SKM-1 (cell line): ENCODE data around the gene LRATD1.
A peak's percentile ranks its signal among the peaks of the same experiment; 100 is the strongest.
"Not testable (repeated sequence)": the region's sequence is repeated elsewhere in the genome, so short reads cannot be mapped to it uniquely, and the experiment has no call there.

Experiments
- DNase-seq: peaks from one replicate; lab custom pipeline; 2025; ENCODE audit not compliant: unreplicated experiment; lab: John Stamatoyannopoulos, UW

The LRATD1 gene

GRCh38 chr2:14632133-14632936, at the start of gene LRATD1:
Gene LRATD1, plus strand, starts transcription at chr2:14632717. Its CDS starts 1,263 bp downstream, at chr2:14633980.
- DNase-seq, result peak; percentile 53

DNA sequence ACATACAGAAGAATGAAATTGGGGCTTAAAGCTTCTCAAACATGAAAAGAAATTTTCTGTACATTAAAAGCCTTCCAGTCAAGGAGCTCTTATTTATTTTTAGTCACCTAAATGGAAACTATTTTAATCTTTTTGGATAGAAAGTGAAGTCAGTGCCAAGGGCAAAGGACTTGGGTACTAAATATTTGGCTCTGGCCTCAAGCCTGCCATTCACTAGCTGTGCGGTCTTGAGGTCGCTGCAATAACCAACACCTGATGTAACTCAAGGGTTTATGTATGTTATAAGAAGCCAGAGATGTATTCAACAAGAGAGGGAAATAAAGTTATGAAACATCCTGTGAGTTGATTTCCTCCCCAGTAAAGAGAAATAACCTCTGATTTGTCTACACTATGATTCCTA, 49.5 kb upstream of the LRATD1 start:
- DNase-seq, result no peak

DNA sequence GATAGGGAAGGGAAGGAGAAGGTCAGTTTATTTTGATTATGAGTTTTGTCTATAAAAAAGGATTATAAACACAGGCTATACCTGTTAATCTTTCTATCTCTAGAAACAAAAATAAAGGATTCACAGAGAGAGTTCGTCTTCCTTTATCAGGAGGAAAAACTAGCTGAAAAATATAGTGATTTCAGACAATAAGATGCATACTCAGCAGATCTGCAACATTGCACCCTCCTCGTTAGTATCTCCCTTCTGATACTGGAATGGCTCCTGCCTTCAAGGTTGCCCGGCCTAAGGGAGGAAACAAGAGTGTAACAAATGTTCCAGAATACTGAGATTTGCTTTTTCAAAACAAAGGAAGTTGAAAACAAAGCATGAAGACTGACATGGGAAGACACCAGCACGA, 48.7 kb upstream of the LRATD1 start:
- DNase-seq, result no peak

GRCh38 chr2:14587119-14587518, 45.4 kb upstream of the LRATD1 start:
- no peak for DNase-seq

- DNase-seq, result no peak
Observed at GRCh38 chr2:14601156-14601770, 31.3 kb upstream of the LRATD1 start.

DNA sequence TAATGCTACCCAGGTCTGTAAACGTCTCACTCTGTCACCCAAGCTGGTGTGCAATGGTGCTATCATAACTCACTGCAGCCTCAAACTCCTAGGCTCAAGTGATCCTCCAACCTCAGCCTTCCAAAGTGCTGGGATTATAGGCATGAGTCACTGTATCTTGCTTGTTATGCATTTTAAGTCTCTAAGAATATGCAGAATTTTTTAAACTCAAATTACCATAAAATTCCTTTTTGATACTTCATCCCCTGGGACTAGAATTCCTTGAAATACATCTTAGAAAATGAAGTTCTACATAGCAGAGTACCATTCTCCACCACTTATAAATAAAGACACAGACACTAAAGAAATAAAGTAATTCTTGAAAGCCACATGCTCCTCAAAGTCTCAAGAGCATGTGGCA, 30.2 kb upstream of the LRATD1 start:
- no peak for DNase-seq

DNA sequence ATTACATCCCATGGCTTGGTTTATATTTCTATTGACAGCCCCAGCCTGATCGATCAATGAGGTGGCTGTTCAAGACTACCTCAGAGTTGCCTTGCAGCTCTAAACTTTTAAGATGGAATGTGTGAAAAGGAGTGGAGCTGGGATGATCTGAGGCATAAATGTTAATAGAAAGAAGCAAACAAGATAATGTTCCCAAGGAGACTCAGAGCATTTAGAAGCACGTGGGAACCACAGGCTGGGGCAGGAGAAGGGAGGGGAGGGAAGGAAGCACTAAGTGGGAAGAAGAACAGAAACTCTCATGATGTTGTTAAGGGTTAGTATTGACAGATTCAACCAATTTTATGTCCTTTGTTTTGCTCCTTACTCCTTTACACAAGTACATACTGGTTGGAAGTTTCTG, 28.8 kb upstream of the LRATD1 start:
- DNase-seq, result no peak

DNA sequence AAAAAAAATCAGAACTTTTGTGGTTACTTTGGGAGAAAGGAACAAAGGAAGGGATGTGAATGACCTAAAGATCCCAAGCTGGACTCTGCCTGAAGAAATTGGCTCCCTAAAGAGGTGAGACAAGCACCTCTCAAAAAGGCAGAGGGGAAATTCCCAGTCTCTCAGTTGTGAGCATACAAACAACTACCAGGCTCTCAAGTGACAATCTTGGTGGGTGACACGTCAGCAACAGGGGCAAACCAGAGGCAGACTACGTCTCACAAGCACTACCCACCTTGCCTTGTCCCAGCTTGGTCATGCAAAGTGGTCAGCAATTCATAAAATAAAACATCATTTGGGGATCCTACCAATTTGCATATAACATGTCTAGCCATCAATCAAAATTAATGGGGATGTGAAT, 24.3 kb upstream of the LRATD1 start:
- DNase-seq, result no peak

- DNase-seq, result no peak
Observed at GRCh38 chr2:14614017-14614416, 18.5 kb upstream of the LRATD1 start.

GRCh38 chr2:14615121-14615520, 17.4 kb upstream of the LRATD1 start:
- DNase-seq, result no peak

DNA sequence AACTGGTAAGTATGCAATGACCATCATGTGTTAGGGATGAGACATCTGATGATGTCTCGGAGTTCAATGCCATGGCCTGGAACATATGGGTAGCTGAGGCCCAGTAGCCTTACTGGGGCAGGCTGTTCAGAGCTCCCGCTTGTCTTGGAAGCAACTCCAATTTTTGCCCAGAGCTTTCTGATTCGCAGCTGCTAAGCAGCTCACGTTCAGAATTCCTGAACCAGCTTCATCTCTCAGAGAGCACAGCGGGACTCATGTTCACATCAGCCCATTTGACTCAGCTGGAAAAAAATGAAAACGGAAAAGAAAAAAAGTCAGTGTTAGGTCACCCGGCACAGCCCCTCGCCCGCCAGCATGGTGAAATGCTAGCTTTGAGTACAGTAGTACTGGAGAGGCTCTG, 16.8 kb upstream of the LRATD1 start:
- no peak for DNase-seq

GRCh38 chr2:14616342-14616741, 16.2 kb upstream of the LRATD1 start:
- DNase-seq, result no peak

GRCh38 chr2:14616950-14617349, 15.6 kb upstream of the LRATD1 start:
- DNase-seq, result no peak

GRCh38 chr2:14619441-14619840, 13.1 kb upstream of the LRATD1 start:
- no peak for DNase-seq

DNA sequence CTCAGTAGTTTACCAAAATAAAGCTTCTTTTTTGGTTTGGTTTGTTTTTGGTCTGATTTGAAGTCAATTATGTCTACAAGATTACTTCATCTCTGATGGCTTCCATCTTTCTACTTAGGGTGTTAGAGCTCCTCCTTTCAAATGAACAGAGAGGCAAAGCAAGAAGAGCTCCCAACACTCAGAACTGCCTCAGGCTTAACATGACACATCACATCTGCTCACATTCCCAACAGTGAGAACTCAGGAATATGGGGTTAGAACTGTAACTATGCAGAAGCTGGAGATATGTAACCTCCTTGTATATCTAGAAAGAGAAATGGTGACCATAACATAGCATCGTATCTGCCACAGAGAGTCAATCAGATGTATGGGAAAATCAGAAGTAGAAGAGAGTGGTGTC, 11.4 kb upstream of the LRATD1 start:
- no peak for DNase-seq

DNA sequence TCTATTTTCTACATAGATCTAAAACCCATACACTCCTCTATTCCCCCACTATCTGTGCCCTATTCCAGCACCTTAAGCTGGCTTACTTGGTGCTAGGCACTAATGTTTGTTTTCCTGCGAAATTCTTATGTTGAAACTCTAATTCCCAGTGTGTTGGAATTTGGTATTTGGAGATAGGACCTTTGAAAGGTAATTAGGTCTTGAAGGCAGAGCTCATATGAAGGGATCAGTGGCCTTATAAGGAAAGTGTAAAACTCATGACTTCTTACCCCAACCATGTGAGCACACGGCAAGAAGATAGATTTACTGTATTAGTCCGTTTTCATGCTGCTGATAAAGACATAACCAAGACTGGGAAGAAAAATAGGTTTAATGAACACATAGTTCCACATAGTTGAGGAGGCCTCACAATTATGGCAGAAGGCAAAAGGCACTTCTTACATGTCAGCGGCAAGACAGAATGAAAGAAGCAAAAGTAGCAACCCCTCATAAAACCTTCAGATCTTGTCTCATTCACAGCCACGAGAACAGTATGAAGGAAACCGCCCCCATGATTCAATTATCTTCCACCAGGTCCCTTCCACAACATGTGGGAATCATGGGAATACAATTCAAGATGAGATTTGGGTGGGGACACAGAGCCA, 10.5 kb upstream of the LRATD1 start:
- no peak for DNase-seq

- not testable (repeated sequence) for DNase-seq
Observed at GRCh38 chr2:14622550-14622939, 10.0 kb upstream of the LRATD1 start.

GRCh38 chr2:14623237-14623636, 9.3 kb upstream of the LRATD1 start:
- DNase-seq, result no peak

DNA sequence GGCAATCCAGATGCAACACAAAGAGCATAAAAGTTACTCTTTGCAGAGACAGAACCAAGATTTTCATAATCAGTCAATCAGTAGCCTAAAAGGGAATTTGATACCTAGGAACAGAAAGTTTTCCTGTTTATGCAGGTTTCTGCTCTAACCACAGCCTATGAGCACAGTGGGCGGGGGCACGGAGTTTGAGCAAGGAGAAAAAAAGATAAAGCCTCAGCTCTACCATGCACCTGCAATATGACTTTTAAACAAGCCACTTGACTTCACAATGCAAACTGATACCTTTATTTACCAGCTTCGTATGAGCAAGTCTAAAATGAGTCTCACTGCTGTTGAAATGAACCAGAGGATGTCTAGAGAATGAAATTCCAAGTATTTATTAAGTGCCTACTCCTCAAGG, 5.6 kb upstream of the LRATD1 start:
- DNase-seq, result no peak

GRCh38 chr2:14628901-14629300, 3.6 kb upstream of the LRATD1 start:
- no peak for DNase-seq

DNA sequence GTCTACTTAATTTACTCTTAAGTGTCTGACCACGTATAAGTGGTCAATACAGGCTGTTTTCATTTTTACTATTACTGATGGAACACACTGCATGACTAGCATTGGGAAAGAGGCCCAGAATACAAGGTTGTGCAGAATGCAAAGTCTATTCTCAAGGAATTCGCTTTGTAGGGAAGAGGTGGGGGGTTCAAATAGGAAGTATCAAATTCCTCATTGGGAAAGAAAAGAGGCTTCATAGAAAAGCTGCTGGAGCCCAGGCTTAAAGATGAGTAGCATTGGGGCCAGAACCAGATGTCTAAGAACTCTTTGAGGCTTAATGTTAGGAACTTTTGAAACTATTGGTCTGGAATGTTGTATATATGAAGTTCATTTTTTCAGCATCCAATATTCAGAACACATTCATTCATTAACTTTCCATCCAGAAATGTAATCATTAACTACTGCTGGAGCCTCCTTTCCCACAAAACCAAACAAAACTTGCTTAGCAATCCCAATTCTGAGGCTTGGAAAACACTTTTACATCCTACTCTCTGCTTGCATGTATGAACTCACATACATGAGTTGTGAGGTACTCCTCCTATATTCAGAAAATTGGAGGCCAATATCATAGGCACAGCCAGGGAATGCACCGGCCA, 994 bp upstream of the LRATD1 start:
- DNase-seq, result no peak

GRCh38 chr2:14633061-14633460, 544 bp downstream of the LRATD1 start:
- no peak for DNase-seq
